ENCODE measurements around the gene SLC4A1AP.
A peak's percentile ranks its signal among the peaks of the same experiment; 100 is the strongest.

The SLC4A1AP gene

DNA sequence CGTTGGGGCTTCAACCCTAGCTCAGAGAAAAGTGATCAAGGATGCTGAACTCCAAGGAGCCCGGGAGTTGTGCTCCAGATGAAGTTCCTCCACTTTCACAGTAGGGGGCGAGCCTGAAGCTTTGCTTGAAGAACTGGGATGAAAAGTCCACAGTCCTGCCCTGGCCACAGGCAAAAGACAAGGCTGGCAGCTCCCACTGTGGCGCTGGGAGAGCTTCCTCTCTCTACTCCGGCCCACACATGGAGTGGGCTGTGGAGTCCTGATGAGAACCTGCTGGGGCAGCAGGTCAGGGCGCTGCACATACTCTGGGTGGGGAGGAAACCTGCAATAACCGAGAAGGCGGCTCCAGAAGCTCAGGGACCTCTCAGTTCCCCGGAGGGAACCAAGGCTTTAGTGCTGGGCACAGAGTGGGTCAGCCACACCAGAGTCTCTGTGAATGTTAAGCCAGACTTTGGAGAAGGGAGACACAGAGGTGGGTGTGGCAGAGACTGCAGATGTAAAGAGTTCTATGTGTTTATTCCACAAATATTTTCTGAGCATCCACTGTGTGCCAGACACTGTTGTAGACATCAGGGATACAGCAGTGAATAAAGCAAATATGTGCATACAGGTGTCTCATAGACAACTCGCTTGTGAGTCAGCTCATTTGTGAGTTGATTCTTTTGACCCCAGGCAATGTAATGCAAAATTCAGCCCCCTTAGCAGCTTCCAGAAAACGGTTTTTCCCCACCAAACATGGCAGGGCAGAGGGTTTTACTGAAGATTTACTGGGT lies 59.9 kb downstream of the SLC4A1AP start:
- DNase-seq, result peak; percentile 53

DNA sequence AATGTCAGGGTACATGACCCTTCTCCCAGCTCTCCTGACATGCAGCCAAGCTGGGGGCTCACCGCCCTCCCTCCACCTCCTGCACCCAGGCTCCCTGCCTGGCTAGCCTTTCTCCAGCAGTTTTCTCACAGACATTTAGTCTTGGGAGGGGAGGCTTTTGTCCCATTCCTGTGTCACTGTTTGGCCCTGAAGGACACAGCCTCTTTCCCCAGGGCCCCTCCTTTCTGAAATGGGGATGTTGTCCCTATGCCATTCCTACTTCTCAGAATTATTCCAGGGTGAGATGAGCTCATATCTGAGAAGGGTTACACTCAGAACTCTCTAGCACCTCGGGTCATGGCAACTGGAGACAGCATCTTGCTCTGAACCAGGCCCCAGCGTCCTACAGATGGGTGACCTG lies 60.5 kb downstream of the SLC4A1AP start:
- DNase-seq, result no peak

DNA sequence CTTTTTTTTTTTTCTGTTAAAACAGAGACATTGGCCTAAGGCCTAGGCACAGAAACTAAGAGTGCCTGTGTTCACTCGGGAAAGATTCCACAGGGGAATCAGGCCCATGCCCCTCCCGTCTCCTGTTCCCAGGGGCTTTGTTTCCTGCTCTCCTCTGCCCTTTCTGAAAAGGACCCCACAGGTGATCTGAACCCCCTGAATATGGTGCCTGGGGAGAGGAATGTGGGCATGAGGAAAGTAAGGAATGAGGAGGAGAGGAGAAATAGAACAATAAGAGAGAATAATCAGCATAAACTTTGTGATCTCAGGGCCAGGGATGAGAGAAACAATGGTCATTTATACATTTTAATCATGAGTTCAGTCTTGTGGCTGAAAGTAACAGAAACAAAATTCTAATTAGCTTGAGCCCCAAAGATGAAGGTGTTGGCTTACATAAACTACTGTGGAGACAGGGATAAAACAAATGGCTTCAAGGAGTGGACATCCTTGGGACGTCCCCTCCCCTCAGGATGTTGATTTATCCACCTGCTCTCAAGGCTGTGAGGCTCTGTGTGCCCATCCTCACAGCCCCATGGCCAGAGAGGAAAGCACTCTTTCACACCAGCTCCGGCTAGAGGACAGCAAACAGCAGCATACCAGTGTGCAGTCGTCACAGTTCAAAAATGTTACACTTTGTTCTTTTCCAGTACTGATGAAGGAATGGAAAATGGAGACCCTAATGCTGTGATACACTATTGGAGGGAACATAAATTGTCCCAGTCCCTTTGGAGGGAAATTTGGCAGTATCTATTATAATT lies 61.4 kb downstream of the SLC4A1AP start:
- DNase-seq, result no peak

DNA sequence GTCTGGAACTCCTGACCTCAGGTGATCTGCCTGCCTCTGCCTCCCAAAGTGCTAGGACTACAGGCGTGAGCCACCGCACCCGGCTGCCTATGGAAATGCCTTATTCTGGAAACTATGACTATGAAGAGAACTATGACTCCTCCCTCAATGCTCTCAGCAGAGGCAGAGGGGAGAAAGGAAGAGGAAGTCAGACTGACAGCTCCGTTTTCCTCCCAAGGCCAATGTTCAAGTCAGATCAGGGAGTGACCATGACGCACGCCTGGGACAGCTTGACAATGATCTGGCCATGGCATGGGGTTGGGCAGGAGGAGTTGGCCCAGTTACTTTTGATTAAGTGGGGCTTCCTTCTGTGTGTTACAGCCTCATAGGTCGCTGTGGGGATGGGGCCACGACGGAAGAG lies 63.6 kb downstream of the SLC4A1AP start:
- DNase-seq, result no peak

DNA sequence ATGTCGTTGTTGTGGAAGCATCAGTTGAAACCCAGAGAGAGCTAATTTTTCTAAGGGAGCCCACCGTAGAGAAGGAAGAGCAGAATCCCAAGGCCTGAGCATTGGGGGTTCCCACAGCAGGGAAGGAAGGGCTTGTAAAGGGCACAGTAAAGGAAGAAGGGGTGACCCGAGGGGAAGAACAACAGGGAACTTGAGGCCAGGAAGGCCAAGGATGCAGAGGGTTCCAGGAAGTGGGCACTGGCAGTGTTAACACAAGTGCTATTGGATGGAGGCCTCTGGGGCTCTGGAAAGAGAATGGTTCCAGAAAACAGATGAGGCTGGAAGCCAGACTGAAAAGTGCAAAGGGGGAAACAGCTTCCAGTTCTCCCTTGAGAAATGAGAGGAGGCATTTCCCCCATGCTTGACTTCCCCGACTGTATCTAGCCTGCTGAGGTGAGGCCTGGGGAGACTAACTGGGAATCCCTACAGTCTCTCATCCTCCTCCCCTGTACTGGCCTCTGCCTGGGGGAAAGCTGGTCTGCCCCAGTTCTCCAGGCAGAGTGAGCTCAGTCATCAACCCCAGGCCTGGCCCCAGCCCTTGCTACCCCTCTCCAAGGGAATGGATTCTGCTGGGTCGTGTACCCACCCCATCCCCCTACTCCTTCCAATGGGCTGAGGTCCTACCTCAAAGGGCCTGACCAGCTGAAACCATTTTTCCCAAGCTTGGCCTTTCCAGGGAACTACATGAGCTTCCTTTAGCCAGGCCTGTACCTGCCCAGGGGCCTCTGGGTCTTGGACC lies 64.6 kb downstream of the SLC4A1AP start:
- DNase-seq, result no peak

DNA sequence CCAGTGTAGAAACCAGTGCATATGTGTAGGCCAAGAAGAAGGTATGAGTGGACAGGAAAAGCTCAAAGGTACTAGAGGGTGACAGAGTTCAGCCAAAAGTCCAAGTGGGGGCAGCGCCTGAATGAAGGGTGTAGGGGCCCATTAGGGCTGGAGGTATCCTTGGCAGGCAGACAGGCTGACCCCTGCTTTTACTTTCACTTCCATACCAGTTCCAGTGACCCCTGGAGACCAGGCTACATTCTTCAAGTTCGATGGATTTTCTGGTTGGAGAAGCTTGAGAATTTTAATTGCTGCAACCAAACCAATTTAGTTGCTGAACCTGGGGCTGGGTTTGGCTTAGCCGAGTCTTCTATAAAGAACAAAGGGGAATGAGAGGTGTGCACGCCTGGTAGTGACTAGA lies 65.5 kb downstream of the SLC4A1AP start:
- DNase-seq, result no peak

DNA sequence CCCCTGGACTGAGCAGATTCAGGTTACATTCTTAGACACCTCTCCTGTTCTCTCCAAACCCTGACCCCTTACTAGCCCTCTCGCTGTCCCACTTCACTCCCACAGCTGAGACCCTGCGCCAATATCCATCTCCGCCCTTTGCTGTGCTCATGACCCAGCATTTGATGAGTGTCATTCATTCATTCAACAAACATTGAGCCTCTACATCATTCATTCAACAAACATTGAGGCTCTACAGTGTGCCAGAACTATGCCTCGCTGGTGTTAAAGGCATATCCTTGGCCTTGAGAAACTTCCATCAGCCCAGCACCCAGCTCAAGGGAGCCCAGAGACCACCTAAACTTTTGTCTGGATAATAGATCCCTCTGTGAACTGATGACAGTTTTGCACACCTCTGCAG lies 65.9 kb downstream of the SLC4A1AP start:
- no peak for DNase-seq

DNA sequence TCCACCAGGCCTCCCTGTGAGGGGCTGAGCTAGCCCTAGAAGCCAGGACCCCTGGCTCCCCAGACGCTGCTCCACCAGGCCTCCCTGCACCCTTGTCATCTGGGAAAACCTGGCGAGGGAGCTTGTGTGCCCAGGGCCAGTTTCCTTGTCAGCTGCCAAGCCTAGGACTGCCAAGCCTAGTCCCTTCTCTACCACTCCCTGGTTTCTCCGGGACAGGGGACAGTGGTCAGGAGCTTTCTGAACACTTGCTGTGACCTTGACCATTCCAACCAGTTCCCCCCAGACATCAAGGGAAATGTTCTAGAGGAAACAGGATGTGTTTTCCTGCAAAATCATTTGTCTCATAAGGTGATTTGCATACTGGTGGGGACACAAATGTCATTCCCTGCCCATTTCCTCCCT lies 66.6 kb downstream of the SLC4A1AP start:
- no peak for DNase-seq

DNA sequence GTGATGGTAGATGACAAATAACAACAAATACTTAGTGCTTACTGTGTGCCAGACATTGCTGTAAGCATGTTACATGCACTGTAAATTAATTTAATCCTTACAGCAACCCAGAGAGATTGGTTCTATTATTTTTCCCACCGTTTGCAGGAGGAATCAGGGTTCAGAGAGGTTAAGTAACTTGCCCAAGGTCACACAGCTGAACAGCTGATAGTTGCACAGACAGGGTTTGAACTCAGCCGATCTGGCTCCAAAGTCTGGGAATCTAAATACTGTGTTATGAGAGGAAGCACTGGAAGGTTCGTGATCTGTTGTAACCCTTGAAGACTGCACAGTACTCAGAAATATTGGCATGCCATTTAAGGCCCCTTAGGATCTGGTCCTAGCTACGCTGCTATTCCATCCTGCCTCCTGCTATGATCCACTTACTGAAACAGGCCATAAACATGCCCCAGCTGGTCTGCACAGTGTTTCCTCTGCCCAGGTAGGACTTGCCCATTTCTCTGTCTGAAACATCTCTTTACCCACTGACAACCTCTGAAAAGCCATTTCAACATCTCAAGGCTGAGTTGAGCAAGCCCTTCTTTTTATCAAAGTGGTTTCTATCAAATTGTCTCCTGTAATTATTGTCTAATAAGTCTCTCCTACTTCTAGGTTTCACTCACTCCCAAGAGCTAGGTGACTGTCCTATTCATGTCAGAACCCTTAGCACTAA lies 67.4 kb downstream of the SLC4A1AP start:
- no peak for DNase-seq

DNA sequence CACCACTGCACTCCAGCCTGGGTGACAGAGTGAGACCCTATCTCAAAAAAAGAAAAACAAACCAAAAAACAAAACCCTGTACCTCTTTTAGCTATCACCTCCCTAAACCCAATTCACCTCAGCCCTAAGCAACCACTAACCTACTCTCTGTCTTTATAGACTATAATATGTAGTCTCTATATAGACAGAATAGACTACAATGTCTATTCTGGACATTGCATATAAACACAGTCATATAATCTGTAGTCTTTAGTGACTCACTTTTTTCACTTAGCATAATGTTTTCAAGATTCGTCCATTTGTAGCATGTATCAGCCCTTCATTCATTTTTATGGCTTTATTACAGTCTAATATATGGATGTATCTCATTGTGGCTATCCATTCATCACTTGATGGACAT lies 70.6 kb downstream of the SLC4A1AP start:
- no peak for DNase-seq

DNA sequence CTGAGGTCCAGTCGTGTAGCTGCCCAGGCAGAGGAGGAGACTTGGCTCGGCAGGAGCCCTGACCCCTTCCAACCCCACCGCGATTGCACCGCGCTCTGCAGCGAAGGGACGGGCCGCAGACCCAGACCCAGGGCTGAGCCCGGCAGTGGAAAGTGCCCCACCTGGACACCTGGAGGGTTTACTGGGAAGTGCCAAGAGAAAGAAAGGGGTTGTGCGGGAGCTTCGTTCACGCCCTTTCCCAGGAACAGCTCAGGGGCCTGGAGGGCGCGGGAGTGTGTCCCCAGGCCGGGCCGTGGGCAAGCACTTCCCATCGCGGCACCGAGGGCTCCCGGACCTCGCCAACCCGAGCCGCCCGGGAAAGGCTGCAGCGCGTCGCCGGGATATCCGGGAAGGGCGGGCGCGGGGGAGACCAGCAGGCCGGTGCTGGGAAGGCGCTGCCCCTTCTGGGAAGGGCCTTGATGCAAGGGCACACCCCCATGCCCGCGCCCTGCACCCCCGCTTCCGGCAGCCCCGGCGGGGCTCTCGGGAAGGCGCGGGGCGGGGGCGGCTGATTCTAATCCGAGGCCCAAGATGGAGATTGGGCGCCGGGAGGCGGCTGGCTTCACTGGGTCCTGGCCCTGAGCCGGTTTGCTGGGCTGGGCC lies 71.7 kb downstream of the SLC4A1AP start:
- DNase-seq, result peak; percentile 83

DNA sequence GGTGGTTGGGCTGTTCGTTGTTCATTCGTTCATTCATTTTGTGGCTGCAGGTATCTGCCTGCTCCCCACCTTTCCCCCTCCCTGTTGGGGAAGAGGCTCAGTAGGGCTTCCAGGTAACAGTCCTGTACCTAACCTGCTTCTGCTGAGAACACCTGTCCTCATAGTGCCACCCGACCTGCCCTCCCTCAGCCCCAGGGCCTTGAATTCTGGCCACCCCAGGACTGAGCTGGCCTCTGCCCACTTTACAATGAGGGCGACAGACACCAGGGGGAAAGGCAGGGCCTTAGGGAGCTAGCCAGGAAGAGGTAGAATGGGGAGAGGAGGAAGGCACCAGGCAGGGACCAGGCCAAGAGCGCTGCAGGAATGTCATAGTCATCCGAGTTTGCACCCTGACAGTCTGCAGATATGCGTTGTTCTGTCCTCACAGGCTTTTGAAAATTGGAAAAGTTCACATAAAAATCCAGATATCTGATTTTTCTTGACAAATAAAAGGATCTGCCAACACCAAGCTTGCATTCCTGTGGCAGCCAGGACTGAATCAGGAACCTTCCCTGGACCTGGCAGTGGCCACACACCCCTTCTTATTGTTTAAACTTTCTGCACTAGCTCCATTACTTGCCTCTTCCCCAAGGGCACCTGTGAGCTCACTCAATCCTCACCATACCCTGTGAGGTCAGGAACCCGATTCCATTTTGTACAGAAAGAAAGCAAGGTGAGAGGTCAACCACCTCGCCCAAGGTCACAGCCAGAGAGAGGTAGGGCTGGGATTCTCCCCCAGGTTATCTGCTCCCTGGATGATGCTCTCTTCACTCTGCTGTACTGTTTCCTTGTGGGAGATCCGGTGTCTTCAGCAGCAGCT lies 72.6 kb downstream of the SLC4A1AP start:
- no peak for DNase-seq

DNA sequence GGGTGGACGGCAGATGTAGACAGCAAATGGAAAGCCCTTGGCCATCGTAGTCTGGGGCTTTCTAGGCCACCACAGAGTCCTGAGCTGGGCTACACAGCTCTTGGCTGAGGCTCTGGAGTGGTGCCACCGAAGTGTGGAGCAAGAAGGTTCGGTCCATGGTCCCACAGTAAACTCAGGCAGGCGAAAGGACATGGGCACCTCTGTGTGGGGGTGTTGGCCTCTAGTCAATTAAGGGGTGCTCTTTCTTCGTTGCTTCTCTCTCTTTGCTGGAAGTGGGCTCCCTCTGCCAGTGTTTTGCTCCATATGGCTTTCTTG lies 73.2 kb downstream of the SLC4A1AP start:
- no peak for DNase-seq

DNA sequence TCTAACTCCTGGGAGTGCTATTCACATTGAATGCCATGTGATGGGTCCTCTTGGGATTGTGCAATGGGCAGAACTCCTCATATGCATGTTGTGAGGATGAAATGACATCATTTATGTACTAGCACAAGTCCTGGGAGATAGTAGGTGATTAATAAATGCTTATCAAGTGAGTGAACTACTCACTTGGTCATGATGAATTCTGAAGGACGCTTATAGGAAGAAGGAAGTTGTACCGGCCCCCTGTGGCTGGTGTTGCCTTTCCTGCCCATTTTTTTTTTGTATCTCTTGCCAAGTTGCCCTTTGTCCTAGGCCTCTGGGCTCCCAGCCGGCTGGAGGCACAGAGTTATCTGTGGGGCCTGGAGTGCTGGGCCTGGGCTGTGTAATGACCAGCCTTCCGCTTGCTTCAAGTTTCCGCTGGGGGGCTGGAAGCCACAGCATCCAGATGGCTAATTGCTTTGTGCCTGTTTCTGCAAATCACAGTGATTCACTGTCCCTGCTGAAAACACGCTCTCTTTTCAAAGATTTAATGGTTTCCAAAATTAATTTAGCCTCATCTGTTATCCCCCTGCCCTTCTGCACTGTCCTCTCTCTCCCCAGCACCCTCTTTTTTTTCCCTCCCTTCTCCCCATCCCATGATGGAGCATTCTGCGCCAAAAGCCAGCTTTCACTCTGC lies 74.1 kb downstream of the SLC4A1AP start:
- DNase-seq, result no peak

DNA sequence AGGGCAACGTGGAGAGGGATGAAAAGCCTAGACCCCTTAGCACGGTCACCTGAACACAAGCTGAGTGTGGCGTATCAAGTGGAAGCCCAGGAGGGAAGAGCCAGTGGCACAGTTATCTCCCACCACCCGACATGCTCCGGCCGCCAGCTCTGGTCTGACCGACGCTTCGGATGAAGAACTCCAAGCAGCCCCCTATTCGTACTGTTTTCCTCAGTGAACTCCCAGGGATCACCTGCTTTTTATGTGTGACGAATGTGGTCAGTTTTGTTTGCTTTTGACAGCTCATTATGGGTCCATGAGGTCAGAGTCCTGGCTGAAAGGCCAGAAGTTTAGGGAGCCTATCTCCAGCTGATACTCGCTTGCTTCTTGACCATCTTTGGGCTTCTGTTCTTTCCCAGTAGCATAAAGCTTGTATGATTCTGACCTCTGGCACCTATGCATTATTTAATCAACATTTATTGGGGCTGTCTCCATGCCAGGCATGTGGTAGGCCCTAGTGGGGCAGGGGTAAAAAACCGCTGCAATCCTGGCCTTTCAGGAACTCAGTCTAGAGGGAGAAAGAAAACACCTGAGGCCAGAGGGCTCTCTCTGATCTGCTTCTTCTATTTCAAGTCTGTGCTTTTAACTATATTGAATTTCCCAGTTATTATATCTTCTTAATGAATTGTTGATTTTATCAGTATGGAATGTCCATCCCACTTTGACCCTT lies 74.8 kb downstream of the SLC4A1AP start:
- DNase-seq, result no peak

DNA sequence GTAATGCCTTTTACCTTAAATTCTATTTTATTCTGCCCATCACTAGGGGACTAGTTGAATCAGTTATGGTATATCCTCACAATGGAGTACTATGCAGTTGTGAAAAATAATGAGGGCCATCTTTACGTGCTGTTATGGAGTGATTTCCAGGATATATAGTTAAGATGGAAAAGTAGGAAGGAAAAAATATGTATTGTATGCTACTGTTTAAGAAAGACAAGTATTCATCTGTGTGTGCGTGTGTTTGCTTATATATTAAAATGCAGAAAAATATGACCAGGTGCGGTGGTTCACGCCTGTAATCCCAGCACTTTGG lies 75.3 kb downstream of the SLC4A1AP start:
- no peak for DNase-seq

DNA sequence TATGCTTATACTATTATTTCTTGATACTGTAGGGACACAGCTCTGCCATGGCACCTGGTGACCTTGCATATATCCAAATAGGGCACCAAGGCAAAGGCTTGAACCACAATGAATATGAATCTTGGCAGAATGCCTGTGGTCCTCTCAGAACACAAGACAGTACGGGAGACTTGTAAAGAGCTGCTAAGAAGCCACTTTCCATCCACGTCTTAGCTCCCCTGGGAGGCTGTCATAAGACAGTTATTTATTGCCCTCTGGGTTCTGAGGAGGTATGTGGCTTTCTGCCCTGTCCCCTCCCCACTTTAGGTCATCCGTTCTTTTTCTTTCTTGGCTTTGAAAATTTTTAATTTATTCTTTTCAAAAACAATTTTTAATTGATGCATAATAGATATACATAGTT lies 78.0 kb downstream of the SLC4A1AP start:
- DNase-seq, result no peak

DNA sequence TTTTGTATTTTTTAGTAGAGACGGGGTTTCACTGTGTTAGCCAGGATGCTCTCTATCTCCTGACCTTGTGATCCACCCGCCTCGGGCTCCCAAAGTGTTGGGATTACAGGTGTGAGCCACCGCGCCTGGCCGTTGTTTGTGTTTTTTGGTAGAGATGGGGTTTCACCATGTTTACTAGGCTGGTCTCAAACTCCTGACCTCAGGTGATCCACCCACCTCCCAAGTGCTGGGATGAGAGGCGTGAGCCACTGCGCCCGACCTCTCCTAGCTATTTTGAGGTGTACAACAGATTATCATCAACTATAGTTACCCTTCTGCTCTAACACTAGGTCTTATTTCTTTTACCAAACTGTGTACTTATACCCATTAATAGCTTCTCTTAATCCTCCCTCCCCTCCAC lies 78.9 kb downstream of the SLC4A1AP start:
- no peak for DNase-seq

All from stimulated activated CD4-positive, alpha-beta T cell treated with anti-CD3 and anti-CD28 coated beads, Interleukin-15, amount 100 ng/mL, for 24 hours (primary cell).